ENCODE data around the gene DNAL4.

The DNAL4 gene

GRCh38 chr22:38832005-38832978, 38.3 kb upstream of the DNAL4 start:
- no peak for TF ChIP-seq CTCF (conservative IDR thresholded peaks at IDR 0.05; ENCODE audit: low read depth)
- H3K27ac ChIP-seq, result no peak overlapping the region
- POLR2A ChIA-PET (ENCODE audit: low non-redundant PET), result no interaction called here
- DNase-seq (ENCODE audit: low spot score), result no peak
- CTCF ChIA-PET, result no interaction called here

GRCh38 chr22:38831166-38831945, 37.4 kb upstream of the DNAL4 start:
- DNase-seq (ENCODE audit: low spot score), result no peak
- no peak for TF ChIP-seq CTCF (conservative IDR thresholded peaks at IDR 0.05; ENCODE audit: low read depth)
- no peak overlapping the region for H3K27ac ChIP-seq
- ChIA-PET POLR2A (ENCODE audit: low non-redundant PET) (no interaction called here), CTCF (no interaction called here)

GRCh38 chr22:38830845-38831108, 36.8 kb upstream of the DNAL4 start:
- TF ChIP-seq CTCF (conservative IDR thresholded peaks at IDR 0.05; ENCODE audit: low read depth), result no peak
- ChIA-PET CTCF (no interaction called here), POLR2A (ENCODE audit: low non-redundant PET) (no interaction called here)
- no peak for DNase-seq (ENCODE audit: low spot score)
- no peak overlapping the region for H3K27ac ChIP-seq

- no peak for TF ChIP-seq CTCF (conservative IDR thresholded peaks at IDR 0.05; ENCODE audit: low read depth)
- H3K27ac ChIP-seq, result no peak overlapping the region
- DNase-seq (ENCODE audit: low spot score), result no peak
- POLR2A ChIA-PET (ENCODE audit: low non-redundant PET), result no interaction called here
- CTCF ChIA-PET, result no interaction called here
Observed at GRCh38 chr22:38830026-38830844, 36.3 kb upstream of the DNAL4 start.

DNA sequence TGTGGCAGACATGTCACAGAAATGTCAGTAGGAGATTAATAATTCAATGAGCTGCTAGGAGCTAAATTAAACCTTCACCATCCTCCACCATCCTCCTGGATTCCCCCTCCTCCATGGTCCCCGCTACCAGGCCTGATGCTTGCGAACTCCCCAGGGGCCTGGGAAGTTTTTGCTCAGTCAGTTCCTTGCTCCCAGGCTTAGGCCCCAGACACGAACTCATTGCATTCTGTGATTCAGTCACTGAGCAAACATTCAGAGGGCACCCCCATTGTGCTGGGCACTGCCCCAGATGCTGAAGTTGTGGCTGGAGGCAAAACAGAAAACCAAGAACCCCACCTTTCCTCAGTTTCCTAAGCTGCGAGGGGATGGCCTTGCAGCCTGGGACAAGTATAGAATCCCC, 35.5 kb upstream of the DNAL4 start:
- TF ChIP-seq CTCF (conservative IDR thresholded peaks at IDR 0.05; ENCODE audit: low read depth), result no peak
- no peak for DNase-seq (ENCODE audit: low spot score)
- ChIA-PET CTCF (no interaction called here), POLR2A (ENCODE audit: low non-redundant PET) (no interaction called here)
- no peak overlapping the region for H3K27ac ChIP-seq

DNA sequence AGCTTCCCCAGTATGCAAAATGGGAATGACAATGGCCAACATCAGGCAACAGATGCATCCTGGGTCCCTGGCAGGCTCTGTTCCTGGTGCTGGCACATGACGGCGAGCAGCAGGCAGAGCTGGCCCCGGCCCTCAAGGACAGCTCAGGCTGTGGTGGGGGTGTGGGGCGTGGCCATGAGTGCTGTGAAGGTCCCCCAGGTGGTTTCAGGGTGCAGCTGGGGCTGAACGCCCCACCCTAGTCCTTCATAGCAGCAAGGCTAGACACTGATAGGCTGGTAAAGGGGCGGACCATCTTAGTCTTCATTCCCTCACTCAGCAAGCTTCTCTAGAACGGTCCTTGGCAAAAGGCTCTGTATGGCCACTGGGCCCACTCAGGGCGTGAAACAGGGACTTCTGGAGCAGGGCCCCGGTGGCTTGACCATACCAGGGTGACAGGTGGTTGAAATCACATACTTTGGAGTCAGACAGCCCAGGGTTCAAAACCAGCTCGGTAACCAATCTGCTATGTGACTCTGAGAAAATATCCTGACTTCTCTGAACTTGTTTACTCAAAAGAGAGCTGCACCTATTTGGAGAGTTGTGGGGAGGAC, 34.8 kb upstream of the DNAL4 start:
- CTCF ChIA-PET, result interaction anchor here (1.1 kb wide), 1 partner anchor 14 kb away, joined by 3 read pairs; no protein-coding TSS in a partner anchor

More for the DNA sequence above, 34.8 kb upstream of the DNAL4 start:
- no peak overlapping the region for H3K27ac ChIP-seq
- no peak for TF ChIP-seq CTCF (conservative IDR thresholded peaks at IDR 0.05; ENCODE audit: low read depth)
- POLR2A ChIA-PET (ENCODE audit: low non-redundant PET), result no interaction called here
- DNase-seq (ENCODE audit: low spot score), result no peak
